Measurements from ENCODE around the gene AKT1.

DNA sequence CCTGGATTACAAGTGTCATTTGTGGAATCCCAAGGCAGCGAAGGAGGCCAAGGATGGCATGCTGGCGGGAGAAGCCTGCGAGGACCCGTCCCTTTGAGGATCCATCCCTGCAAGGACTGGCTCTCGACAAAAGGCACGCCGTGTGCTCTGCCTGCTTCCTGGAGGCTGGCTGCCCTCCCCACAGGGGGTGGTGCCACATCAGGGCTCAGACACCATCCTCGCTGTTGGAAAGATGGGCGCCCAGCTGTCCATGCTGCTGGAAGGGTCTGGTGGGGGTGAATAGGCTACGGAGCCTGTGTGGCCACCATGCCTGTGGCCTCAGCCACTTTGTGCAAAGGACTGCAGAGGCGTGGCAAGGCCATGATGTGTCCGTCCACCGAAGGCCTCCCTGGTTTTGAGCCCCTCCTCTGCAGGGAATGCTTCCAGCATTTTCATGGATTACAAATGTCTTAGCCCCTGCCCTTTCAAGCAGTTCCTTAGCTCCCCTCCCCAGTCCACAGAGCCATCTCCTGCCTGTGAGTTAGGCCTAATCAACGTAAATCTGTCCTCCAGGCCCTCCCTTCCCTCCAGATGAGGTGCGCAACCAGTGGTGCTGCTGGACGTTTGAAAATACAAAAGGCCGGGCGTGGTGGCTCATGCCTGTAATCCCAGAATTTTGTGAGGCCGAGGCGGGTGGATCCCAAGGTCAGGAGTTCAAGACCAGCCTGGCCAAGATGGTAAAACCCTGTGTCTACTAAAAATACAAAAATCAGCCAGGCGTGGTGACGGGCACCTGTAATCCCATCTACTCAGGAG lies 27.5 kb upstream of the AKT1 start:
- TF ChIP-seq CTCF (IDR thresholded peaks at IDR 0.05; ENCODE audit: low read depth, low read length) (no peak), EZH2phosphoT487 (IDR thresholded peaks at IDR 0.05; ENCODE audit: low read depth) (no peak)

Measured in OCI-LY3 (cell line).